ENCODE results near the gene MIOX.

The MIOX gene

DNA sequence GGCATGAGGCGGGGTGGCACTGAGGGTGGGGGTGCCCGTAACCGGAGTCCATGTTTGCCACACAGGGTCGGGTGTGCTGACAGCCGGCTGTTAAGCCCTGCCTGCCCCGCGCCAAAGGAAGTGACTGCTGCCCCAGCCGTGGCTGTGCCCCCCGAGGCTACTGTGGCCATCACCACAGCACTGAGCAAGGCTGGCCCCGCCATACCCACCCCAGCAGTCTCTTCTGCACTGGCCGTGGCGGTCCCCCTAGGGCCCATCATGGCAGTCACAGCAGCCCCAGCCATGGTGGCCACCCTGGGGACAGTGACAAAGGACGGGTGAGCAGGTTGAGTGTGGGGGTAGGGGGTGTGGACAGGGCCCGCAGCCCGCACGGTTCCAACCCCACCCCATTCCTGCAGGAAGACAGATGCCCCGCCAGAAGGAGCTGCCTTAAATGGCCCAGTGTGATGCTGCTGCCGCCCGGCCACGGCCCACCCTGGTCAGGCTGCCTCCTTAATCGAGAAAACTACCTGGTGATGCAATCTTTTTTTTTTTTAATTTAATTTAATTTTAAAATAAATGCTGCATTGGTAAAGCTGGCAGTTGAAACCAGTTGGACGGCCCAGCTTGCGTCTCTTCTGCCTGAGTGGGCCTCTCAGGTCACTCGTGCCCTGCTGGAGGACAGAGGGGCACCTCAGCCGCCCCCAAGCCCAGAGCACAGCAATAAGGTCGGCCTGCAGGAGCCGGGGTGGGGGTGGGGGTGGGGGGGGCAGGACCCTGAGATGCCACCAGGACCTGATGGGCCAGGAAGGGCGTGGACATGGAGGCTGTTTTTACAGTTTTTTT lies 42.6 kb upstream of the MIOX start (continued):
- no peak for TF ChIP-seq ZNF23 (tag by site-specific recombination; IDR thresholded peaks at IDR 0.05; ENCODE audit: borderline replicate concordance)

DNA sequence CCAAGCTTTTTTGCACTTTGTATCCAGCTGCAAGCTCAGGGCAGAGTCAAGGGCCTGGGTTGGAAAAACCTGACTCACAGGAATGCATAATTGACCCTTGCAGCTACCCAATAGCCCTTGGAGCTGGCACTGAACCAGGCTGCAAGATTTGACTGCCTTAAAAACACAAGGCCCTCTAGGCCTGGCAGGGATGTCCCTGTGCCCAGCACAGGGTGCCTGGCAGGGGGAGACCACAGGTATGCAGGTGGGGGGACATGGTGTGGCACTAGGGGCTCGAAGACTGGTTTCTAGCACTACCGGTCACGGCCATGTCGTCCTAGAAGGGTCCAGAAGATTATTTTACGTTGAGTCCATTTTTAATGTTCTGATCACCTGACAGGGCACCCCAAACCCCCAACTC lies 42.0 kb upstream of the MIOX start:
- Histone ChIP-seq H3K36me3 (ENCODE audit: control insufficient read depth in 2 of 2, insufficient read depth in 1 of 2, low read length in 2 of 2) (peaks cover 6 to 88% of the 10 kb centered on the region in 2 experiments; a peak in 2 of 3 replicates), H3K9me3 (ENCODE audit: control insufficient read depth, insufficient read depth, low read depth, low read length) (no peaks in the 10 kb centered on the region), H3K4me3 (ENCODE audit: low read depth, low read length) (no peak overlapping the region), H3K27ac (ENCODE audit: extremely low read depth, low read depth, low read length) (peak overlapping the region; percentile 43), H3K4me1 (ENCODE audit: control insufficient read depth, insufficient read depth, low read length) (no peaks in the 10 kb centered on the region; the same call in 1 of the 2 replicates)
- ChIA-PET CTCF (interaction anchor here (0.5 to 1.1 kb wide), 4 partner anchors 54 to 175 kb away, joined by 3 read pairs; no protein-coding TSS in a partner anchor), POLR2A (interaction anchor here (1.0 to 3.0 kb wide), 8 partner anchors 9 to 194 kb away, joined by 3 to 12 read pairs (median 4); partner anchors contain the start of genes HDAC10, LMF2, NCAPH2 and SCO2)
- TF ChIP-seq ZNF19 (tag by site-specific recombination; IDR thresholded peaks at IDR 0.05; ENCODE audit: low read depth) (no peak), ZNF473 (tag by site-specific recombination; IDR thresholded peaks at IDR 0.05) (no peak), BCL11B (tag by site-specific recombination; IDR thresholded peaks at IDR 0.05; ENCODE audit: low read depth) (no peak), ZSCAN23 (tag by site-specific recombination; IDR thresholded peaks at IDR 0.05) (no peak), ZNF121 (tag by site-specific recombination; IDR thresholded peaks at IDR 0.05) (no peak), ZBTB1 (tag by site-specific recombination; IDR thresholded peaks at IDR 0.05) (no peak), SETDB1 (IDR thresholded peaks at IDR 0.05; ENCODE audit: insufficient read length, low read length) (no peak), KLF9 (tag by site-specific recombination; IDR thresholded peaks at IDR 0.05; ENCODE audit: low read depth) (no peak), ZNF548 (tag by site-specific recombination; IDR thresholded peaks at IDR 0.05) (no peak), ZNF629 (tag by site-specific recombination; IDR thresholded peaks at IDR 0.05) (no peak), ZNF549 (tag by site-specific recombination; IDR thresholded peaks at IDR 0.05) (no peak), ZBTB8A (tag by site-specific recombination; IDR thresholded peaks at IDR 0.05) (0 out of 2 replicates have a peak, but pooled peaks have one; percentile 8), ZNF292 (tag by site-specific recombination; IDR thresholded peaks at IDR 0.05; ENCODE audit: borderline replicate concordance, low read depth) (no peak), ZNF777 (tag by site-specific recombination; IDR thresholded peaks at IDR 0.05; ENCODE audit: borderline replicate concordance) (no peak), ZNF596 (tag by site-specific recombination; IDR thresholded peaks at IDR 0.05) (no peak), ZNF37A (tag by site-specific recombination; IDR thresholded peaks at IDR 0.05) (no peak), REPIN1 (tag by site-specific recombination; IDR thresholded peaks at IDR 0.05; ENCODE audit: low read depth) (no peak)
- TF ChIP-seq, protein P1, sequence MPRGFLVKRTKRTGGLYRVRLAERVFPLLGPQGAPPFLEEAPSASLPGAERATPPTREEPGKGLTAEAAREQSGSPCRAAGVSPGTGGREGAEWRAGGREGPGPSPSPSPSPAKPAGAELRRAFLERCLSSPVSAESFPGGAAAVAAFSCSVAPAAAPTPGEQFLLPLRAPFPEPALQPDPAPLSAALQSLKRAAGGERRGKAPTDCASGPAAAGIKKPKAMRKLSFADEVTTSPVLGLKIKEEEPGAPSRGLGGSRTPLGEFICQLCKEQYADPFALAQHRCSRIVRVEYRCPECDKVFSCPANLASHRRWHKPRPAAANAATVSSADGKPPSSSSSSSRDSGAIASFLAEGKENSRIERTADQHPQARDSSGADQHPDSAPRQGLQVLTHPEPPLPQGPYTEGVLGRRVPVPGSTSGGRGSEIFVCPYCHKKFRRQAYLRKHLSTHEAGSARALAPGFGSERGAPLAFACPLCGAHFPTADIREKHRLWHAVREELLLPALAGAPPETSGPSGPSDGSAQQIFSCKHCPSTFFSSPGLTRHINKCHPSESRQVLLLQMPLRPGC (tag by site-specific recombination; IDR thresholded peaks at IDR 0.05): no peak
- TF ChIP-seq, protein P2, sequence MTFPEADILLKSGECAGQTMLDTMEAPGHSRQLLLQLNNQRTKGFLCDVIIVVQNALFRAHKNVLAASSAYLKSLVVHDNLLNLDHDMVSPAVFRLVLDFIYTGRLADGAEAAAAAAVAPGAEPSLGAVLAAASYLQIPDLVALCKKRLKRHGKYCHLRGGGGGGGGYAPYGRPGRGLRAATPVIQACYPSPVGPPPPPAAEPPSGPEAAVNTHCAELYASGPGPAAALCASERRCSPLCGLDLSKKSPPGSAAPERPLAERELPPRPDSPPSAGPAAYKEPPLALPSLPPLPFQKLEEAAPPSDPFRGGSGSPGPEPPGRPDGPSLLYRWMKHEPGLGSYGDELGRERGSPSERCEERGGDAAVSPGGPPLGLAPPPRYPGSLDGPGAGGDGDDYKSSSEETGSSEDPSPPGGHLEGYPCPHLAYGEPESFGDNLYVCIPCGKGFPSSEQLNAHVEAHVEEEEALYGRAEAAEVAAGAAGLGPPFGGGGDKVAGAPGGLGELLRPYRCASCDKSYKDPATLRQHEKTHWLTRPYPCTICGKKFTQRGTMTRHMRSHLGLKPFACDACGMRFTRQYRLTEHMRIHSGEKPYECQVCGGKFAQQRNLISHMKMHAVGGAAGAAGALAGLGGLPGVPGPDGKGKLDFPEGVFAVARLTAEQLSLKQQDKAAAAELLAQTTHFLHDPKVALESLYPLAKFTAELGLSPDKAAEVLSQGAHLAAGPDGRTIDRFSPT (tag by site-specific recombination; IDR thresholded peaks at IDR 0.05): peak; percentile 36; the same call in 1 of the 2 replicates
- TF ChIP-seq, protein P3, sequence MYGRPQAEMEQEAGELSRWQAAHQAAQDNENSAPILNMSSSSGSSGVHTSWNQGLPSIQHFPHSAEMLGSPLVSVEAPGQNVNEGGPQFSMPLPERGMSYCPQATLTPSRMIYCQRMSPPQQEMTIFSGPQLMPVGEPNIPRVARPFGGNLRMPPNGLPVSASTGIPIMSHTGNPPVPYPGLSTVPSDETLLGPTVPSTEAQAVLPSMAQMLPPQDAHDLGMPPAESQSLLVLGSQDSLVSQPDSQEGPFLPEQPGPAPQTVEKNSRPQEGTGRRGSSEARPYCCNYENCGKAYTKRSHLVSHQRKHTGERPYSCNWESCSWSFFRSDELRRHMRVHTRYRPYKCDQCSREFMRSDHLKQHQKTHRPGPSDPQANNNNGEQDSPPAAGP (tag by site-specific recombination; IDR thresholded peaks at IDR 0.05): no peak
- TF ChIP-seq, protein P4, sequence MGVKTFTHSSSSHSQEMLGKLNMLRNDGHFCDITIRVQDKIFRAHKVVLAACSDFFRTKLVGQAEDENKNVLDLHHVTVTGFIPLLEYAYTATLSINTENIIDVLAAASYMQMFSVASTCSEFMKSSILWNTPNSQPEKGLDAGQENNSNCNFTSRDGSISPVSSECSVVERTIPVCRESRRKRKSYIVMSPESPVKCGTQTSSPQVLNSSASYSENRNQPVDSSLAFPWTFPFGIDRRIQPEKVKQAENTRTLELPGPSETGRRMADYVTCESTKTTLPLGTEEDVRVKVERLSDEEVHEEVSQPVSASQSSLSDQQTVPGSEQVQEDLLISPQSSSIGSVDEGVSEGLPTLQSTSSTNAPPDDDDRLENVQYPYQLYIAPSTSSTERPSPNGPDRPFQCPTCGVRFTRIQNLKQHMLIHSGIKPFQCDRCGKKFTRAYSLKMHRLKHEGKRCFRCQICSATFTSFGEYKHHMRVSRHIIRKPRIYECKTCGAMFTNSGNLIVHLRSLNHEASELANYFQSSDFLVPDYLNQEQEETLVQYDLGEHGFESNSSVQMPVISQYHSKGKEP (tag by site-specific recombination; IDR thresholded peaks at IDR 0.05): 0 out of 2 replicates have a peak, but pooled peaks have one; percentile 59
- TF ChIP-seq, protein P5, sequence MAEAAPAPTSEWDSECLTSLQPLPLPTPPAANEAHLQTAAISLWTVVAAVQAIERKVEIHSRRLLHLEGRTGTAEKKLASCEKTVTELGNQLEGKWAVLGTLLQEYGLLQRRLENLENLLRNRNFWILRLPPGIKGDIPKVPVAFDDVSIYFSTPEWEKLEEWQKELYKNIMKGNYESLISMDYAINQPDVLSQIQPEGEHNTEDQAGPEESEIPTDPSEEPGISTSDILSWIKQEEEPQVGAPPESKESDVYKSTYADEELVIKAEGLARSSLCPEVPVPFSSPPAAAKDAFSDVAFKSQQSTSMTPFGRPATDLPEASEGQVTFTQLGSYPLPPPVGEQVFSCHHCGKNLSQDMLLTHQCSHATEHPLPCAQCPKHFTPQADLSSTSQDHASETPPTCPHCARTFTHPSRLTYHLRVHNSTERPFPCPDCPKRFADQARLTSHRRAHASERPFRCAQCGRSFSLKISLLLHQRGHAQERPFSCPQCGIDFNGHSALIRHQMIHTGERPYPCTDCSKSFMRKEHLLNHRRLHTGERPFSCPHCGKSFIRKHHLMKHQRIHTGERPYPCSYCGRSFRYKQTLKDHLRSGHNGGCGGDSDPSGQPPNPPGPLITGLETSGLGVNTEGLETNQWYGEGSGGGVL (tag by site-specific recombination; IDR thresholded peaks at IDR 0.05): no peak
- TF ChIP-seq, protein P6, sequence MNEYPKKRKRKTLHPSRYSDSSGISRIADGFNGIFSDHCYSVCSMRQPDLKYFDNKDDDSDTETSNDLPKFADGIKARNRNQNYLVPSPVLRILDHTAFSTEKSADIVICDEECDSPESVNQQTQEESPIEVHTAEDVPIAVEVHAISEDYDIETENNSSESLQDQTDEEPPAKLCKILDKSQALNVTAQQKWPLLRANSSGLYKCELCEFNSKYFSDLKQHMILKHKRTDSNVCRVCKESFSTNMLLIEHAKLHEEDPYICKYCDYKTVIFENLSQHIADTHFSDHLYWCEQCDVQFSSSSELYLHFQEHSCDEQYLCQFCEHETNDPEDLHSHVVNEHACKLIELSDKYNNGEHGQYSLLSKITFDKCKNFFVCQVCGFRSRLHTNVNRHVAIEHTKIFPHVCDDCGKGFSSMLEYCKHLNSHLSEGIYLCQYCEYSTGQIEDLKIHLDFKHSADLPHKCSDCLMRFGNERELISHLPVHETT (tag by site-specific recombination; IDR thresholded peaks at IDR 0.05): no peak

Data from HEK293 (cell line).